RPMI8226 (cell line): ENCODE results near the gene PDE4C.

Source experiments
- DNase-seq: peaks from one replicate; pipeline ENCODE4 v3.0.0-alpha.2; 2015

The PDE4C gene

GRCh38 chr19:18253716-18254115, 27.5 kb upstream of the PDE4C start:
- DNase-seq: peak; percentile 34

DNA sequence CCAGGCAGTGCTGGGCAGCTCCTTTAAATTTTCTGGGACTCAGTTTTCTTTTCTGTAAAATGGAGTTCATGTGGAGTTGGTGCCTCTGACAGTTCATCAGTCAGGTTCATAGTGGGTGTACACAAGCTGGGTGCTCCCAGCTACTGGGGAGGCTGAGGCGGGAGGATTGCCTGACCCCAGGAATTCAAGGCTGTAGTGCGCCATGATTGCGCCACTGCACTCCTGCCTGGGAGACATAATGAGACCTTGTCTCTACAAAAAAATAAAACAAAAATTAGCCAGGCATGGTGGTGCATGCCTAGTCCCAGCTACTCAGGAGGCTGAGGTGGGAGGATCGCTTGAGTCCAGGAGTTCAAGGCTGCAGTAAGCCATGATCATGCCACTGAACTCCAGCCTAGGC, 26.9 kb upstream of the PDE4C start:
- no peak for DNase-seq

DNA sequence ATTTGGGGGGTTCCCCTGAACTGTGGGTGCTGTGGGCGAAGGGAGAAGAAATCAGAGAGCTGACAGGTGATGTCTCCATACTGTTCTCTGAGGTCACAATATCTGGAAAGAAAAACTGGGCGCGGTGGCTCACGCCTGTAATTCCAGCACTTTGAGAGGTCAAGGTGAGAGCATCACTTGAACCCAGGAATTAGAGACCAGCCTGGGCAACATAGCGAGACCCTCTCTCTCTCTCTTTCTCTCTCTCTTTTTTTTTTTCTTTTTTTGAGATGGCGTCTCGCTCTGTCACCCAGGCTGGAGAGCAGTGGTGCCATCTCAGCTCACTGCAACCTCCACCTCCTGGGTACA, 26.1 kb upstream of the PDE4C start:
- no peak for DNase-seq

DNA sequence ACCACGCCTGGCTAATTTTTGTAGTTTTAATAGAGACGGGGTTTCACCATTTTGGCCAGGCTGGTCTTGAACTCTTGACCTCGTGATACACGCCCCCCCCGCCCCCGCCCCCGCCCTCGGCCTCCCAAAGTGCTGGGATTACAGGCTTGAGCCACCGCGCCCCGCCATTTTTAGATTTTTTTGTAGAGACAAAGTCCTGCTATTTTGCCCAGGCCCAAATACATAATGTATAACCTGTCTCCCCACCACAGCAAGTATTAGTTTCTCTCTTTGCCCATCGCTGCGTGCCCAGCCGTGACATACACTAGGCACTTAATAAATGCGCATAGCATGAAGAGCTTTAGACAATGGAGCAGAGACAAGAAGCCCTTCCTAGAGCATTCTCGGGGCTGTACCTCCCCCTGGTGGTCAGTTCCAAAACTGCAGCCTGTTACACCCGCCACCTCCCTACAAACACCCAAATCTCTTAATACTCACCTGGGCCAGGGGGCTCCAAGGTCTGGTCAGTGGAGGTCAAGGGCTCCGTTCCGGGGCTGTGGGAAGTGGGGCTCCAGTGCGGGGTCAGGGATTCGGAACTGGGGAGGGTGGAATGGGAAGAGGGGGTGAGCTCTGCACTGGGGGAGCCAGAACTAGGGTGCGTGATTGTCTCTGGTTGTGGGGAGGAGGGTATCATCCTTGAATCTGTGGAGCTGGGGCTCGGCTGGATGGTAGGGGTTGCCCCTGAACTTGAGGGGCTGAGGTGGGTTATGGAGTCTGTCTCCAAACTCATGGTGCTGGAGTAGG, 25.5 kb upstream of the PDE4C start:
- DNase-seq: peak; percentile 75

- no peak for DNase-seq
Observed at GRCh38 chr19:18249834-18250233, 23.6 kb upstream of the PDE4C start.

GRCh38 chr19:18245297-18245696, 19.1 kb upstream of the PDE4C start:
- DNase-seq: no peak

DNA sequence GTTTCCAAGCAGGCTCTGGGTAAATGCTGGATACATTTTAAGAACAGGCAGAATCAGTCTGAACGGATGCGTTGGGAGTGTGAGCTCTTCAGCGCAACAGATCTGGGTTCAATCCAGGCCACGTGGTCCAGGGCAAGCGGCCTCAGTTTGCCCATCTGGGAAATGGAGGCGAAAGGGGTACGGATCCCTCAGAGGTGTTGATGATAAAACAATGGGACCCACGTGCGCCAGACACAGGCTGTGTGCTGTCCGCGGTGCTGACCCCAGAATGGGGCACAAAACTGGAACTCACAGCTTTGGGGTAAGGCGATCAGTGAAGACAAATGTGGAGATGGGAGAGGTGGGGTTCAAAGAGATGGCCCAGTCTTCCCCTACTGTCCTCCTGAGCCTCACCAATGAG, 13.1 kb upstream of the PDE4C start:
- no peak for DNase-seq

DNA sequence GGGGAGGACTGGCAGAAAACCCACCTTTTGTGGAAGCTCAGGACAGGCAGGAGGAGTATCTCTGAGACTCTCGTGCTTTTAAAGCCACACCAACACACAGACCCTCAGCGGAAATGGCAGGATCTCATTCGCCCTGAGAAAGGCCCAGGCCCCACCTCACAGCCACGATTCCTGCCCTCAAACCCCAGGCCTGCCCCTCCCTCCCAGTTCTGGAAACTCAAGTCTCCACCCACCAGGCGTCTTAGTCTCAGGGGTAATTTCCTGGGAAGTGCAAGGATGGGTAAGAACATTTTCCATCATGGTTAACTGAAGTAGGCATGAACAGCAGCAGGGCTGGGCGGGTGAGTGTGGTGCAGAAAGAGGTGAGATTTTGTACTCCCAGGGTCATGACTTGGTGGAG, 8.0 kb upstream of the PDE4C start:
- no peak for DNase-seq

DNA sequence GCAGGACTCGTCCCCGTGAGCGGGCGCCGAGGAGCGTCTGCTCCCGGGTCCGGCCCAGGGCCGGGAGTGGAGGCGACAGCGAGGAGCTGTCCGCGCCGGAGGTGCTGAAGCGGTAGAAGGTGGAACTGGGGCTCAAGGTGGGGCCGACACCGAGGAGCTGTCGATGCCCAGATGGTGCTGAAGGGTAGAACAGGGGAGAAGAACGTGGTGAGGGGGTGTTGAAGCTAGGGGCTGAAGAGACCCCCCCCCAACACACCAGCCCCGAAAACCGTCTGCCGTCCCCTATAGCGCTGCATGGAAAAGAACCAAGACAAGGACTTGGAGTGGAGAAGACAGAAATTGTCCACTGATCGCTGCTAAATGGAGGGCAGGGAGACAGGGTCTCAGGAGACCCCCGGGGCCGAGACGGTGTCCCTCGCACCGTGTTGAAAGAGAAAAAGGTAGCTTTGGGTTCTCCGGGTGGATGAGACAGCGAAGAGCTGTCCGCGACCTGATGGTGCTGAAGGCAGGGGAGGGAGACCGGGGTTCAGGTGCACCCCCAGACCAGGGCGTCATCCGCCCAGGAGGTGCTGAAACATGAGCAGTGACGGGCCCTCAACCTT, 7.1 kb upstream of the PDE4C start:
- peak; percentile 83 for DNase-seq

DNA sequence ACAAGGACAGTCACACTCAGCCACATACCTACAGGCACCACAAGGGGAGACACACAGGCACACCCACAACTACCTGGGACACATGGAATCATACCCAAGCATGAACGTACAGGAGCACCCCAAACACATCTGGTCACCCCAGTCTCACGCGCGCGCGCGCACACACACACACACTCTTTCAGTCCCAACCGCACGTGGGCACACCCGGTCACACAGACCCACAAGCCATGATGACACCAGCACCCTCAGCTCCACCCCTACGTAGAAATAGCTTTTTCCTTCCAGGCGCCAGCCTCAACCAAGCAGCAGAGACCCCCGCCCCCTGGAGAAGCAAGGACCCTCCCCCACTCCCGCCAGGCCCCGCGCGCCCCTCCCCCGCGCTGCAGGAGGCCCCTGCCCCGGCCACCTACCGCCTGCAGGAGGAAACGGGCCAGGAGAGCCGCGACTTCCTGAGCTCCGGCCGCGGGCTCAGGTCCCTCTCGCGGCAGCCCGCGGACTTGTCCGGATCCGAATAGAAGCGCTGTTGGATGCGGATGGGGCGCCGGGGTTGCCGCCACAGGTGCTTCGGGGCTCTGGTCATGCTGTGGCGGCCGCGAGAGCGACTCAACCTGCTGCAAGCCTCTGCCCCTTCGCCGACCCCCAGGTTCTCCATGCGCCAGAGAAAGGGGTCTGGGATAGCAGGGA, 6.4 kb upstream of the PDE4C start:
- no peak for DNase-seq

GRCh38 chr19:18231775-18232174, 5.5 kb upstream of the PDE4C start:
- no peak for DNase-seq

DNA sequence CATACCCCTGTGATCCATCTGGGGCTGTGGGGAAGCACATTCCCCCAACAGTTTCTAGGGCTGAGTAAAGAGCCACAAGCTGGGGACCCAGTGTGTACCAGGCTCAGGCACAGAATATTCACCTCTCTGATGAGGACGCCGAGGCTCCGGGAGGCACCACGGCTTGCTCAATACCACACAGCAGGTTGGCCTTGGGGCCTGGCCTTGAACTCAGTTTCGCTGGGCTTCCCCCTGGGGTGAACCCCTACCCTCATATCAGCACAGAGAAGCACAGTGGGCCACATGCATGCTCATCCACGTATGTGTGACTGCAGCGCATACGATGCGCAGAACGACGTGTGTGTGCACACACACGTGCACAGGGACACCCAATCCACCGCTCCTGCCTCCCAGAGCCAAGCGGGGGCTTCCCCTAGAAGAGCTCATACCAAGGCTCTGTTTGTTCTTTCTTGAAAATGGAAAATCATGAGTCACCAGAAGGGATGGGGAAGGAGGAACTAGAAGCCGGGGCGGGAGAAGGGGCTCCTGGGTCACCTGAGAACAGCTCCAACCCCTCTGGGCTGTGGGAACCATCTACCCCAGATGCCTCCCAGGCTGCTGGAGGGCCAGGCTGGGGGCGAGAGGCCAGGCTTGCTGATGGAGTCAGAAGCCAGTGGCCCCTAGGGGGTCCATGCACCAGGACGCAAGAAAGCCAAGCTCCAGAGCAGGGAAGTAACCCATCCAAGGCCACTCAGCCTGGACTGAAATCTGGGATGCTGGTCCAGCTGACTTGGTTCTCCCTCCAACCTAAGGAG, 4.9 kb upstream of the PDE4C start:
- DNase-seq: no peak

DNA sequence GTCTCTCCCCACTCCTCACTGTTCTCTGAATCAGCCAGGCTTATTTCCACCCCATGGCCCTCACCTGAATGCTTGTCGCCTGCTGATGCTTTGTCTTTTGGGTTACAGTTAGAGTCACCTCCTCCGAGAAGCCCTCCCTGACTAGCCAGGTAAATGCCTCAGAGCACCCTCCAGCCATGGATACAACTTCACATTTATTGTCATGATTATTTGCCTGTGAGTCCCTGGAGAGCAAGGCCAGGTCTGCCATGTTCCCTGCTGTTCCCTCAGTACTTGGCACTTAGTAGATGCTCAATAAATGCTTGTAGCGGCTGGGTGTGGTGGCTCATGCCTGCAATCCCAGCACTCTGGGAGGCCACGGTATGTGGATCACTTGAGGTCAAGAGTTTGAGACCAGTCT, 3.7 kb upstream of the PDE4C start:
- DNase-seq: no peak

DNA sequence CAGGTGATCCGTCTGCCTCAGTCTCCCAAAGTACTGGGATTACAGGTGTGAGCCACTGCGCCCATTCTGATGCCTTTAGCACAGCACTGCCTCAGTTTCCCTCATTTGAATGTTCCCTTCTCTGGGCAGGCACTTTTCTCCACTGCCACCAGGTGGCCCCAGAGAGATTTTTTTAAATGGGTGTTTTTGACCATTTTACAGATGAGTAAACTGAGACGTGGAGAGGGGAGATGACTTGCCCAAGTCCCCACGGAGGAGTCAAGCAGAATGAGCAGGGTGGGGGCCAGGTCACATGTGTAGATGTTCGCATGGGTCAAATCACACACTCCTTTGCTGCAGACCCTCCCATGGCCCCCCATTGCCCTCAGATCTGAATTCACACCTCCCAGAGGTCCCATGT, 3.2 kb upstream of the PDE4C start:
- no peak for DNase-seq

DNA sequence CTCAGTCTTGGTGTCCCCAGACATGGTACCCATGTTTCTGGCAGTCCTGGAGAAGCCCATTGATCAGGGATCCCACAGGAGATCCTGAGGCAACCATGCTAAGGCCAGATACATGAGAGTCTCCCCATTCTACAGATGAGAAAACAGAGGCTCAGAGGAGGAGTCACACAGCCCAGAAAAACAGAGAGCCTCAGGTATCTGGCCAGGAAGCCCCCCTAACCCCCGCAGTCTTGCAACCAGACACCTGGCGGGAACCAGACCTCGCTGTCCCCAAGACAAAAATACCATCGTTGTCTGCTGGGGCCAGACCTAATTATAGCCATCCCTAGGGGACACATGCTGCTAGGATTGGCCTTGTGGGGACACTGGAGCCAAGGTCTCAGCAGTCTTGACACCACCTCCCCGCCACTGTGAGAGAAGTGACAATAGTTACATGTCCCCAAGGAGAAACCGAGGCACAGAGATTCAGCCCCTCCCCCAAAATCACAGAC, 1.6 kb upstream of the PDE4C start:
- no peak for DNase-seq

GRCh38 chr19:18226956-18227780, 930 bp upstream of the PDE4C start:
- no peak for DNase-seq

DNA sequence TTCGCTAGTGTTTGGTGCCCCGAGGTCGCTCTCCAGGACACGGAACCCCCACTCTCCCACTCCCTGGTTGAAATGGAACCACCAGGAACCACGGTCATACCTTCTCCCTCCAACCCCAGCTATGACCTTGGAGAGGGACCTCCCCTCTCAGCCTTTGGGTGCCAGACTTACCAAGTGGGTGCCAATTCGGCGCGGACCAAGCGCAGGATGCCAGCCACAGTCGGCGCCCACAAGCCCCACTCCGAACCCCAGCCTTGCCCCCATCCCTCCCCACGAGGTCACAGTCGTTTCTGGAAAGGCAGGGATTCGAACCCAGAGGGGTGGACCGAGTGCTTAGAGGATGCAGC, 910 bp downstream of the PDE4C start:
- no peak for DNase-seq

- peak; percentile 92 for DNase-seq
Observed at GRCh38 chr19:18224525-18225354, 1.5 kb downstream of the PDE4C start.

GRCh38 chr19:18223860-18224524, 2.2 kb downstream of the PDE4C start:
- DNase-seq: peak; percentile 66

- no peak for DNase-seq
Observed at GRCh38 chr19:18221815-18222725, 4.2 kb downstream of the PDE4C start.
